Brain pericyte (primary cell): Measurements from ENCODE around the gene MDFIC.

ENCODE experiments used
- DNase-seq: peaks from one replicate; pipeline ENCODE4 v3.0.0-alpha.2; 2012; ENCODE audit warnings: low read depth, low spot score

MDFIC gene

GRCh38 chr7:114997487-114998404, 75.9 kb downstream of the MDFIC start:
- no peak for DNase-seq

GRCh38 chr7:115004121-115004520, 82.2 kb downstream of the MDFIC start:
- no peak for DNase-seq

- no peak for DNase-seq
These were observed 83.4 kb downstream of the MDFIC start for GRCh38 chr7:115005251-115005650.

- no peak for DNase-seq
These were observed 84.1 kb downstream of the MDFIC start for GRCh38 chr7:115005953-115006352.

GRCh38 chr7:115007751-115008150, 85.9 kb downstream of the MDFIC start:
- no peak for DNase-seq

GRCh38 chr7:115008465-115009114, 86.7 kb downstream of the MDFIC start:
- no peak for DNase-seq

GRCh38 chr7:115009139-115009538, 87.2 kb downstream of the MDFIC start:
- DNase-seq = no peak

GRCh38 chr7:115009736-115010440, 88.0 kb downstream of the MDFIC start:
- DNase-seq = no peak

GRCh38 chr7:115010441-115010820, 88.5 kb downstream of the MDFIC start:
- DNase-seq = no peak

- DNase-seq = no peak
These were observed 92.0 kb downstream of the MDFIC start for GRCh38 chr7:115013886-115014285.

GRCh38 chr7:115014794-115015193, 92.9 kb downstream of the MDFIC start:
- no peak for DNase-seq

GRCh38 chr7:115015619-115016018, 93.7 kb downstream of the MDFIC start:
- DNase-seq = no peak

GRCh38 chr7:115019882-115020605, 98.2 kb downstream of the MDFIC start:
- DNase-seq = no peak

- no peak for DNase-seq
These were observed 101.3 kb downstream of the MDFIC start for GRCh38 chr7:115023219-115023618.

- DNase-seq = no peak
These were observed 102.4 kb downstream of the MDFIC start for GRCh38 chr7:115024276-115024675.

GRCh38 chr7:115032715-115033703, 111.1 kb downstream of the MDFIC start:
- DNase-seq = no peak

- no peak for DNase-seq
These were observed 112.1 kb downstream of the MDFIC start for GRCh38 chr7:115033917-115034459.

- no peak for DNase-seq
These were observed 112.6 kb downstream of the MDFIC start for GRCh38 chr7:115034515-115034914.

- no peak for DNase-seq
These were observed 115.4 kb downstream of the MDFIC start for GRCh38 chr7:115037128-115037802.

- DNase-seq = no peak
These were observed 116.3 kb downstream of the MDFIC start for GRCh38 chr7:115038158-115038557.
